ES-I3 (cell line): ENCODE data around the gene DAP3.
"Not testable (repeated sequence)": the region's sequence is repeated elsewhere in the genome, so short reads cannot be mapped to it uniquely, and the experiment has no call there.

ENCODE experiments used
- H3K36me3 ChIP-seq: 2 replicates; pipeline ENCODE4 v1.6.1; 2013; ENCODE audit warnings: mild to moderate bottlenecking, low read length, control low read depth, moderate library complexity; ENCODE audit not compliant: insufficient read depth
- H3K4me1 ChIP-seq: 2 replicates; pipeline ENCODE4 v1.6.1; 2013; ENCODE audit warnings: mild to moderate bottlenecking, control low read depth, low read length; ENCODE audit not compliant: insufficient read depth
- H3K9ac ChIP-seq: 2 replicates; pipeline ENCODE4 v1.6.1; 2013; ENCODE audit warnings: low read depth, mild to moderate bottlenecking, low read length, moderate library complexity
- H3K9me3 ChIP-seq: 2 replicates; pipeline ENCODE4 v1.6.1; 2013; ENCODE audit warnings: mild to moderate bottlenecking, low read length, moderate library complexity; ENCODE audit not compliant: control insufficient read depth, insufficient read depth

DAP3 gene

DNA sequence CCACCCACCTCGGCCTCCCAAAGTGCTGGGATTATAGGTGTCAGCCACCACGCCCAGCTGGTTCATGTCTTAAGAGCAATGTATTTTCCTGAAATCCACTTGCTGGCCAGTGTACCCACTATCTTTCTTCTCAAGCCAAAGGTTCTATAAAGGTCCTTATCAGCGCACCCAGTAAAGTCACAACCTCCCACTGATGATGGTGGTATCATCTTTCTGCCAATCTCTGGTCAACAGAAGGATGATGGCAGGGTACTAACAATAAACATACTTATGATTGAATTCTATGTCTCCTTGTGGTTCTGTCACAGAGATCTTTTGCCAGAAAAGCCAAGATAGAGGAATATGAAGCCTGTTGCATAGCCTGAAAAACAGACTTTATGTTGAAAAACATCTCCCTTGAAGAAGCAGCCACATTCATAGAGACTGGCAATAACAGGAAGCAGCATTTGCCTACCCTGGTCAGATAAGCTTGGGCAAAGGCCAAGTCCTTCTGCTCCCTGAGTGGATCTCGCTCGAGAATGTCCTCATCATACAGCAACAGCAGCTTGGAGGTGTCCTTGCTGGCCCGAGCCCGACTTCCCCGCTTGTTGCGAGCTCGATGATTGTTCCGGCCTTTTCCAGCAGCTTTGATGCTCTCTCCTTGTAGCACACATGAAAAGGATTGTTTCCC, 73.0 kb downstream of the DAP3 start:
- peaks cover 10% of the 10 kb centered on the region; the same call in 1 of the 2 replicates for H3K4me1 ChIP-seq
- H3K9ac ChIP-seq: no peak overlapping the region
- H3K36me3 ChIP-seq: peaks cover 34% of the 10 kb centered on the region

GRCh38 chr1:155763090-155763815, 74.4 kb downstream of the DAP3 start:
- not testable (repeated sequence) for H3K9me3 ChIP-seq, H3K9ac ChIP-seq
- H3K36me3 ChIP-seq: peaks cover 30% of the 10 kb centered on the region
- peaks cover 10% of the 10 kb centered on the region; the same call in 1 of the 2 replicates for H3K4me1 ChIP-seq

More for the DNA sequence above, 73.0 kb downstream of the DAP3 start:
- H3K9me3 ChIP-seq: no peaks in the 10 kb centered on the region

DNA sequence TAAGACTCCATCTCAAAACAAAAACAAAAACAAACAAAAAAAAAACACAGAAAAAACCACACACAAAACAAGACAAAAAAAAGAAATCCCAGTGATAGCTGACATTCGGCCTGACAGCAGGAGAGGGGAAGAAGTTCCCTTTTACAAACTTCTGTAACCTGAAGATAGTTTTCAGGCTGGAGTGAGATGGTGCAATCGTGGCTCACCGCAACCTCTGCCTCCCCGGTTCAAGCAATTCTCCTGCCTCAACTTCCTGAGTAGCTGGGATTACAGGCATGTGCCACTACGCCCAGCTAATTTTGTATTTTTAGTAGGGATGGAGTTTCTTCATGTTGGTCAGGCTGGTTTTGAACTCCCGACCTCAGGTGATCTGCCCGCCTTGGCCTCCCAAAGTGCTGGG, 75.1 kb downstream of the DAP3 start:
- not testable (repeated sequence) for H3K9me3 ChIP-seq, H3K9ac ChIP-seq
- Histone ChIP-seq H3K4me1 (peaks cover 10% of the 10 kb centered on the region; the same call in 1 of the 2 replicates), H3K36me3 (peaks cover 28% of the 10 kb centered on the region)

- not testable (repeated sequence) for H3K9me3 ChIP-seq, H3K9ac ChIP-seq, H3K4me1 ChIP-seq
- H3K36me3 ChIP-seq: peaks cover 23% of the 10 kb centered on the region
Measured at GRCh38 chr1:155767399-155767989, 78.6 kb downstream of the DAP3 start.

DNA sequence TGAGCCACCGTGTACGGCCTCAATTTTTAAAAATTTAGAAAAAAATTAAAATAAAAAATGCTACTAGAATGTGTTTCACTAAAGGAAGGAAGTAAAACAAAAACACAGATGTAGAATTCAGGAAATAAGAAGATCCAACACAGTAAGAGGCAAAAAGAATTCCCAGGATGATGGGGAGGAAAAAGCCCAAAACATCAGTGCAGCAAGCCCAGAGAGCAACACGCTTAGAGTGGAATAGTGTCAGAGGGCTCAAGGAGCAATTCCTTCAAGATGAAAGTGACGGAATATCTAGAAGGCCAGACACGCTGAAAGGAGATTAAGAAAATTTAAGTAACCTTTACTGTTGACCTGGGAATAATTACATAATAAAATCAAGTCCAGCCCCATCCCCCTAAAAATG, 80.4 kb downstream of the DAP3 start:
- Histone ChIP-seq H3K9ac (no peak overlapping the region), H3K4me1 (no peaks in the 10 kb centered on the region), H3K9me3 (no peaks in the 10 kb centered on the region), H3K36me3 (peaks cover 22% of the 10 kb centered on the region)

- H3K9ac ChIP-seq: no peak overlapping the region
- H3K9me3 ChIP-seq: no peaks in the 10 kb centered on the region
- H3K36me3 ChIP-seq: peaks cover 22% of the 10 kb centered on the region
- no peaks in the 10 kb centered on the region for H3K4me1 ChIP-seq
Measured at GRCh38 chr1:155773221-155773620, 84.3 kb downstream of the DAP3 start.

DNA sequence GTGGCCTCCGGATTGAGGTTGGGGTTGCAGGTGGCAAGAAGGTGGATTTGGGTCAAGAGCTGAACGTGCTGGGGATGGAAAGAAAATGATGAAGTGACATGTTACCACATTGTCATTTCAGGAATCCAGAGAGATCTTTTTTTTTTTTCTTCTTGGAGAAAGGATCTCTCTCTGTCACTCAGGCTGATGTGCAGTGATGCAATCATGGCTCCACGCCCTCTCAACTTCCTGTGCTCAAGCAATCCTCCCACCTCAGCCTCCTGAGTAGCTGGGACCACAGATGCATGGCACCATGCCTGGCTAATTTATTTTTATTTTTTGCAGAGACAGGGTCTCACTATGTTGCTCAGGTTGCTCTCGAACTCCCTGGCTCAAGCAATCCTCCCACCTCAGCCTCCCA, 87.5 kb downstream of the DAP3 start:
- Histone ChIP-seq H3K4me1 (no peaks in the 10 kb centered on the region), H3K36me3 (peaks cover 9% of the 10 kb centered on the region), H3K9me3 (no peaks in the 10 kb centered on the region), H3K9ac (no peak overlapping the region)

DNA sequence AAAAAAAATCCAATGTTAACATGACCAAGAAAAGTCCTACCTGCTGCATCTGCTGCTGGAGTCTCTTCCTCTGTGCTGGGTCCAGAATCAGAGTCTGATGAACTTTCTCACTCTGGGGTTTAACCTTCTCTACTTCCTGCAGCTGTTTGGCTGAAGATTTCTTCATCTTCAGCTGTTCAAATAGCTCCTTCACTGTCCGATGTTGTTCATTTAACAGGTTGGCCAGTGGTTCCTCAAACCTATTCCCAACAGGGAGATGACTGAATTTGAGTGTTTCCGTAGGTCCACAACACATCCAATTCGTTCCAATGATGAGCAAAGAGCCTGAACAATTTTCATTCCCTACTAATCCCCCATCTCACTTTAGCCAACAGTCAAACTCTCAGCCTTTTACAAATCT, 88.7 kb downstream of the DAP3 start:
- peaks cover 9% of the 10 kb centered on the region for H3K36me3 ChIP-seq

More for the DNA sequence above, 88.7 kb downstream of the DAP3 start:
- no peaks in the 10 kb centered on the region for H3K4me1 ChIP-seq
- no peaks in the 10 kb centered on the region for H3K9me3 ChIP-seq
- H3K9ac ChIP-seq: no peak overlapping the region
